Measurements from ENCODE around the gene C21orf58.

The C21orf58 gene

DNA sequence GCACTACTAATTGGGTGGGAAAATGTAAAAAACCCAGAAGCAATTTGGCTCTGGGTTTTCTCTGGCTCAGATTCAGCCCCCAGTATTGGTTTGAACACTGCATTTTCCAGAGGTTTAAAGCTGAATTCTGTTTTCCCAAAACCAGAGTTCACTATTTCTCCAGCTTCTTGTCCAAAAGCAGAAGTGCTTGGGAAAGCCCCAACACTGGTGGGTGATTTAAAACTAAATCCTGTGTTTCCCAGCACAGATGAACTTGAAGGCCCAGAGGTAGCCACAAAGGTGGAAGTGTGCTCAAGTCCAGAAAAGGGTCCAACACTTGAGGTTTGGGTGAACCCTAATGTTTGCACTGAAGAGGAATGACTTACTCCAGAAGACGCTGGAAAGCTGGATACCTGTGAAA is 38.9 kb downstream of the C21orf58 start:
- TF ChIP-seq, protein P1, sequence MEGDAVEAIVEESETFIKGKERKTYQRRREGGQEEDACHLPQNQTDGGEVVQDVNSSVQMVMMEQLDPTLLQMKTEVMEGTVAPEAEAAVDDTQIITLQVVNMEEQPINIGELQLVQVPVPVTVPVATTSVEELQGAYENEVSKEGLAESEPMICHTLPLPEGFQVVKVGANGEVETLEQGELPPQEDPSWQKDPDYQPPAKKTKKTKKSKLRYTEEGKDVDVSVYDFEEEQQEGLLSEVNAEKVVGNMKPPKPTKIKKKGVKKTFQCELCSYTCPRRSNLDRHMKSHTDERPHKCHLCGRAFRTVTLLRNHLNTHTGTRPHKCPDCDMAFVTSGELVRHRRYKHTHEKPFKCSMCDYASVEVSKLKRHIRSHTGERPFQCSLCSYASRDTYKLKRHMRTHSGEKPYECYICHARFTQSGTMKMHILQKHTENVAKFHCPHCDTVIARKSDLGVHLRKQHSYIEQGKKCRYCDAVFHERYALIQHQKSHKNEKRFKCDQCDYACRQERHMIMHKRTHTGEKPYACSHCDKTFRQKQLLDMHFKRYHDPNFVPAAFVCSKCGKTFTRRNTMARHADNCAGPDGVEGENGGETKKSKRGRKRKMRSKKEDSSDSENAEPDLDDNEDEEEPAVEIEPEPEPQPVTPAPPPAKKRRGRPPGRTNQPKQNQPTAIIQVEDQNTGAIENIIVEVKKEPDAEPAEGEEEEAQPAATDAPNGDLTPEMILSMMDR (IDR thresholded peaks at IDR 0.05; ENCODE audit: low read depth, low read length) = no peak

GRCh38 chr21:46284077-46284644 is 39.5 kb downstream of the C21orf58 start:
- TF ChIP-seq, protein P1 (IDR thresholded peaks at IDR 0.05; ENCODE audit: low read depth, low read length) = no peak
- no peak overlapping the region for H3K4me3 ChIP-seq (ENCODE audit: low read depth, low read length)

More for the DNA sequence above, 38.9 kb downstream of the C21orf58 start:
- peak overlapping the region; percentile 77 for H3K4me3 ChIP-seq (ENCODE audit: low read depth, low read length)

DNA sequence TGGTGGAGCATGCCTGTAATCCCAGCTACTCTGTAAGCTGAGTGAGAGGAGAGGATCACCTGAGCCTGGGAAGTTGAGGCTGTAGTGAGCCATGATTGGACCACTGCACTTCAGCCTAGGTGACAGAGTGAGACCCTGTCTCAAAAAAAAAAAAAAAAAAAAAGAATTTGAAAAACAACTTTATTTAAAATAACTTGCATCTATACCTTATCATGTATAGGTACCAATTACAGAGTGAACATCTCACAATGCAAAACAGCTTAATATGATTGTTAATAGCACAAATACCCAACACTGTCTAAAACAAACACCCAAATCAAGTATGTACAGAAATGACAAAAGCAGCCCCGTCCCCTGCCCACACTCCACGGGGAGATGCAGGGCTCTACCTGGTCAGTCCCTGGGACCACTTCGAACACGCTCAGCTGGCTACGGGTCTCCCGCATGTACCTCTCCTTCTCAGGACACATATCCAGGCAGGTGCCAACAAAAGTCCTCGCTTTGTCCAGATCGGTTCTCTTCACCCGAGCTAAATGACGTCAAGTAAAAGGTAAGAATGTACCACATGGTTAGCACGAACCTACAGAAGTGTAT is 48.8 kb downstream of the C21orf58 start:
- TF ChIP-seq, protein P1 (IDR thresholded peaks at IDR 0.05; ENCODE audit: low read depth, low read length) = no peak
- H3K4me3 ChIP-seq (ENCODE audit: low read depth, low read length) = no peak overlapping the region

GRCh38 chr21:46273341-46273740 is 50.3 kb downstream of the C21orf58 start:
- TF ChIP-seq, protein P1 (IDR thresholded peaks at IDR 0.05; ENCODE audit: low read depth, low read length) = no peak
- H3K4me3 ChIP-seq (ENCODE audit: low read depth, low read length) = no peak overlapping the region

DNA sequence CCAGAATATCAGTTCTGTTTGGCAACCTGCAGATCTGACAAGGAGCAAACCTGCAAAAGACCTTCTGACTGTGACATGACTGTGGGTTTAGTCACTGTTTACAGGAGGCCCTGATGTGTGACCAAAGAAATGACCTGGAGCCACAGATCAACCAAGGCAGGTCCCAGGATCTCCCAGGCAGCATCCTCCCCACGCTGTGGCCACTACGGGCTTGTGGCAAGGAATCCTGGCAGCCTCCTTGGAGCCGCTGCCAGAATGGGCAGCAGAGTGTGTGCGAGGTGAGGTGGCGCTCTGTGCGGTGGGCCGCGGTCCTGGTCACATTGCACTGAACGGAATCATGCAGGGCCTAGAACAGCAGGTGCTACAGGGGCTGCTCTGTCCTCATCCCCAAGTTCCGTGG is 54.2 kb downstream of the C21orf58 start:
- TF ChIP-seq, protein P1 (IDR thresholded peaks at IDR 0.05; ENCODE audit: low read depth, low read length) = no peak
- H3K4me3 ChIP-seq (ENCODE audit: low read depth, low read length) = no peak overlapping the region

- TF ChIP-seq, protein P1 (IDR thresholded peaks at IDR 0.05; ENCODE audit: low read depth, low read length) = no peak
- no peak overlapping the region for H3K4me3 ChIP-seq (ENCODE audit: low read depth, low read length)
These were observed 55.3 kb downstream of the C21orf58 start for GRCh38 chr21:46268371-46268770.

GRCh38 chr21:46266946-46267345 is 56.7 kb downstream of the C21orf58 start:
- H3K4me3 ChIP-seq (ENCODE audit: low read depth, low read length) = no peak overlapping the region
- TF ChIP-seq, protein P1 (IDR thresholded peaks at IDR 0.05; ENCODE audit: low read depth, low read length) = no peak

Measured in WI38 (cell line).